HepG2 (cell line): ENCODE measurements around the gene CELF5. TPM values are rescaled to one million over a fixed set of nuclear protein-coding genes. Genes with fewer than 3 reads are reported as not detected.

ENCODE experiments used
- ATAC-seq: fragments of 200-7000 bp; cut with Tn5 transposase; 3 replicates; pipeline ENCODE4 v1.9.1; 2020; ENCODE audit warnings: mild to moderate bottlenecking, moderate library complexity
- BruUV-seq: library from RNA; stranded (reverse); fragments of 400-500 nt; replicated peaks from 2 replicates; lab custom pipeline; 2021; lab: Mats Ljungman, UMichigan
- CTCF ChIA-PET: fragments of 300-600 bp; formaldehyde crosslinking; extraction: SDS; loops from one replicate; lab custom pipeline; 2021; ENCODE audit warnings: low total read pairs, inconsistent platforms, low intra/inter-chr PET ratio; lab: Yijun Ruan, JAX
- POLR2A ChIA-PET: fragments of 350-600 bp; sonication (Branson Sonifier 250); formaldehyde crosslinking; loops from one replicate; lab custom pipeline; 2020; ENCODE audit warnings: antibody characterized with exemption, inconsistent platforms; lab: Yijun Ruan, JAX
- DNase-seq: peaks from one replicate; pipeline ENCODE4 v3.0.0-alpha.2; 2015; ENCODE audit warnings: low spot score
- FAIRE-seq: peaks from 3 replicates; lab custom pipeline; 2011; peaks lifted over from hg19 to GRCh38; lab: Jason Lieb, UNC
- H2AFZ ChIP-seq: one replicate; pipeline ENCODE4 v1.6.1; 2011; ENCODE audit warnings: low read length, inconsistent platforms
- H3K27ac ChIP-seq: fragments of 300-600 bp; 3 replicates; pipeline ENCODE4 v1.8.0; 2011; ENCODE audit warnings: mixed run types, mild to moderate bottlenecking, mixed read lengths, low read length, inconsistent platforms; ENCODE audit not compliant: insufficient read depth; ENCODE audit errors: extremely low read length
- H3K27me3 ChIP-seq, 2 experiments: fragments of 200-600 bp in 1 of 2; 2 replicates in 1 of 2; 3 replicates in 1 of 2; pipeline versions ENCODE4 v1.6.0 to v1.8.0; 2011; ENCODE audit warnings: low read length in 2 of 2, mild to moderate bottlenecking in 2 of 2, moderate library complexity in 2 of 2, inconsistent platforms in 1 of 2; ENCODE audit not compliant: insufficient read depth in 2 of 2, control insufficient read depth in 1 of 2
- H3K36me3 ChIP-seq, 2 experiments: fragments of 200-600 bp in 1 of 2; replicated peaks in 1 of 2; 2 replicates in 1 of 2; 3 replicates in 1 of 2; pipeline versions ENCODE4 v1.5.1 to v1.8.0; 2011; ENCODE audit warnings: low read length in 2 of 2, inconsistent platforms in 1 of 2; ENCODE audit not compliant: insufficient read depth in 2 of 2, control insufficient read depth in 1 of 2
- H3K4me1 ChIP-seq: 2 replicates; pipeline ENCODE4 v1.5.1; 2012; ENCODE audit warnings: low read length, inconsistent platforms; ENCODE audit not compliant: insufficient read depth
- H3K4me2 ChIP-seq: 2 replicates; pipeline ENCODE4 v1.6.0; 2011; ENCODE audit warnings: low read depth, low read length, inconsistent platforms
- H3K4me3 ChIP-seq, 3 experiments: fragments of 200-600 bp in 1 of 3; sonication (generic), shearing (Covaris generic) in 1 of 3; replicated peaks in 1 of 3; 2 replicates each; pipeline ENCODE4 v1.5.1; 2011 to 2016; ENCODE audit warnings: low read length in 3 of 3, inconsistent platforms in 2 of 3, low read depth in 2 of 3, mild to moderate bottlenecking in 2 of 3, control low read depth in 1 of 3, mixed read lengths in 1 of 3; ENCODE audit not compliant: insufficient read depth in 1 of 3
- H3K79me2 ChIP-seq: one replicate; pipeline ENCODE4 v1.6.1; 2011; ENCODE audit warnings: low read length, inconsistent platforms; ENCODE audit not compliant: insufficient read depth
- H3K9ac ChIP-seq: 2 replicates; pipeline ENCODE4 v1.6.0; 2011; ENCODE audit warnings: mild to moderate bottlenecking, low read depth, low read length, inconsistent platforms; ENCODE audit not compliant: insufficient read depth
- H3K9me3 ChIP-seq: 2 replicates; pipeline ENCODE4 v1.5.1; 2012; ENCODE audit warnings: mild to moderate bottlenecking, low read length
- H4K20me1 ChIP-seq: 2 replicates; pipeline ENCODE4 v1.6.0; 2011; ENCODE audit warnings: inconsistent platforms, mild to moderate bottlenecking, low read length, moderate library complexity; ENCODE audit not compliant: insufficient read depth
- BRCA1 ChIP-seq: sonication (generic); formaldehyde crosslinking; IDR thresholded peaks from 2 replicates; pipeline ENCODE4 v1.4.0; 2020; ENCODE audit warnings: missing genetic modification reagents
- CBFB ChIP-seq: sonication (generic); formaldehyde crosslinking; IDR thresholded peaks from 2 replicates; pipeline ENCODE4 v1.4.0; 2020; ENCODE audit warnings: missing genetic modification reagents
- FOXP1 ChIP-seq, 2 experiments: fragments of 450-650 bp in 1 of 2; IDR thresholded peaks; 2 replicates each; pipeline ENCODE4 v1.6.1; 2017 to 2018; ENCODE audit warnings: antibody characterized with exemption in 1 of 2
- ISL2 ChIP-seq: sonication (generic); formaldehyde crosslinking; IDR thresholded peaks from 2 replicates; pipeline ENCODE4 v1.5.0; 2020; ENCODE audit warnings: missing genetic modification reagents
- KAT8 ChIP-seq: IDR thresholded peaks from 2 replicates; pipeline ENCODE4 v1.6.1; 2016; ENCODE audit warnings: missing genetic modification reagents, missing compliant biosample characterization
- NCOR1 ChIP-seq: fragments of 200-600 bp; sonication (generic); IDR thresholded peaks from 2 replicates; pipeline ENCODE4 v1.7.0; 2017; ENCODE audit warnings: antibody characterized with exemption, low read length, borderline replicate concordance
- ZMAT3 ChIP-seq: sonication (generic); formaldehyde crosslinking; conservative IDR thresholded peaks from 2 replicates; pipeline ENCODE4 v1.7.0; 2021; ENCODE audit warnings: missing genetic modification reagents
- ZNF225 ChIP-seq: sonication (generic); formaldehyde crosslinking; IDR thresholded peaks from 2 replicates; pipeline ENCODE4 v1.4.0; 2020; ENCODE audit warnings: mild to moderate bottlenecking, missing genetic modification reagents
- ZNF235 ChIP-seq: sonication (generic); formaldehyde crosslinking; IDR thresholded peaks from 2 replicates; pipeline ENCODE4 v1.8.1; 2023; ENCODE audit warnings: mild to moderate bottlenecking, missing genetic modification reagents, borderline replicate concordance
- ZNF280D ChIP-seq: sonication (generic); formaldehyde crosslinking; IDR thresholded peaks from 2 replicates; pipeline ENCODE4 v1.5.1; 2020; ENCODE audit warnings: mild to moderate bottlenecking, missing genetic modification reagents
- ZNF335 ChIP-seq: sonication (generic); formaldehyde crosslinking; IDR thresholded peaks from 2 replicates; pipeline ENCODE4 v1.4.0; 2020; ENCODE audit warnings: missing genetic modification reagents
- ZNF773 ChIP-seq: sonication (generic); formaldehyde crosslinking; IDR thresholded peaks from 2 replicates; pipeline ENCODE4 v1.4.0; 2020; ENCODE audit warnings: missing genetic modification reagents, borderline replicate concordance
- ZNF776 ChIP-seq: sonication (generic); formaldehyde crosslinking; IDR thresholded peaks from 2 replicates; pipeline ENCODE4 v1.4.0; 2020; ENCODE audit warnings: mild to moderate bottlenecking, missing genetic modification reagents
- WGBS: methylation state at CpG from one replicate; pipeline ENCODE4 v1.1.6; 2017; ENCODE audit warnings: low lambda C conversion rate; 5-methylcytosine and 5-hydroxymethylcytosine counted together
- in situ Hi-C: cut with HindIII; loops from 2 replicates; pipeline ENCODE4 v1.10.0; 2017; ENCODE audit warnings: low pct_unique_long_range_greater_than_20kb; ENCODE audit not compliant: extremely low pct_ligation_motif_present
- intact Hi-C: fragments of 100-400 bp; cut with micrococcal nuclease; formaldehyde crosslinking; loops from one replicate; pipeline ENCODE4 v1.10.0; 2022; ENCODE audit not compliant: unreplicated experiment
- polyA plus RNA-seq, 8 experiments: library from polyadenylated mRNA; depleted of rRNA in 3 of 8; stranded (reverse) in 7 of 8; unstranded in 1 of 8; fragments of >200 nt; fragmentation: Illumina TruSeq in 4 of 8; extraction: Trizol in 4 of 8; gene quantifications; 2 replicates each; pipeline versions ENCODE4 v1.2.1 to v1.2.3, GENCODE V29; 2011 to 2016; ENCODE audit warnings: low read depth in 4 of 8, missing spikeins in 1 of 8, mixed read lengths in 1 of 8; ENCODE audit not compliant: insufficient read depth in 1 of 8
- total RNA-seq, 5 experiments: library from RNA; depleted of rRNA; stranded (reverse); fragments of >200 nt; fragmentation: Illumina TruSeq; extraction: Trizol; gene quantifications; 2 replicates each; pipeline ENCODE4 v1.2.3, GENCODE V29; 2016; ENCODE audit warnings: low read depth in 1 of 5
- TF ChIP-seq, protein P1 (sequence below): sonication (generic); formaldehyde crosslinking; IDR thresholded peaks from 2 replicates; pipeline ENCODE4 v1.8.0; 2023; ENCODE audit warnings: mild to moderate bottlenecking, missing genetic modification reagents
- TF ChIP-seq, protein P2 (sequence below): sonication (generic); formaldehyde crosslinking; IDR thresholded peaks from 2 replicates; pipeline ENCODE4 v1.9.0; 2021; ENCODE audit warnings: missing genetic modification reagents, mild to moderate bottlenecking, borderline replicate concordance
- TF ChIP-seq, protein P3 (sequence below): sonication (generic); formaldehyde crosslinking; IDR thresholded peaks from 2 replicates; pipeline ENCODE4 v1.5.0; 2020; ENCODE audit warnings: mild to moderate bottlenecking, missing genetic modification reagents

CELF5 gene
- total and polyA plus RNA-seq, 2 of the 13 experiments (the other 11 are each of a cell fraction or from before 2014, with no cell fraction given): 0.31 to 0.84 TPM

DNA sequence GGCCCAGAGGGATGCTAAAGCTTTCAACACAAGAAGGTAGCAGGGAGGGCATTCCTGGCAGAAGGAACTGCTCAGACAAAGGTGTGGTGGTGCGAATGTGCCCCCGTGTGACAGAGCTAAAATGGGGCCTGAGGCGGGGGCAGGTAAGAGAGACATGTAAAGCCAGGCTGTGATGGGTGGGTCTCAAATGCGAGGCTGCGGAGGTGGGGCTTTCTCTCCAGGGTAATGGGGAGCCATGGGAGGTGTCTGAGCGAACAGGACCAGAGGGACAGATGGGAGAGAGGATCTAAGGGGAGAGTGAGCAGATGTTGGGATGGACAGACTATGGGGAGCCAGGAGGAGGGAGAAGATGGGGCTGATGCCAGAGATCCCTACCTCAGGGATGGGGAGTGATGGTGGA is 97.2 kb downstream of the CELF5 start:
- no peak for FAIRE-seq
- no peak overlapping the region for H3K4me2 ChIP-seq
- H3K27me3 ChIP-seq: peaks cover 0 to 14% of the 10 kb centered on the region in 2 experiments; a peak in 2 of 5 replicates
- H3K4me1 ChIP-seq: no peaks in the 10 kb centered on the region
- H3K27ac ChIP-seq: no peak overlapping the region
- no peak for ATAC-seq
- 29% methylated on average over 6 of the region's 6 CpGs for WGBS
- H3K79me2 ChIP-seq: no peaks in the 10 kb centered on the region
- no TSS peak for BruUV-seq
- no peaks in the 10 kb centered on the region for H3K36me3 ChIP-seq
- ChIA-PET CTCF (no interaction called here), POLR2A (no interaction called here)
- no peaks in the 10 kb centered on the region for H3K9me3 ChIP-seq
- H3K4me3 ChIP-seq: no peak overlapping the region
- in situ Hi-C loops: loop anchor here (5.0 kb wide), 1 partner anchor 151 kb away; no protein-coding TSS in a partner anchor
- intact Hi-C loops: no loop called here
- no peaks in the 10 kb centered on the region for H4K20me1 ChIP-seq
- H2AFZ ChIP-seq: no peak overlapping the region
- no peak overlapping the region for H3K9ac ChIP-seq
- DNase-seq: no peak
- TF ChIP-seq ZNF280D (CRISPR knock-in tag) (no peak), ZNF335 (no peak), BRCA1 (CRISPR knock-in tag) (no peak), NCOR1 (no peak), CBFB (no peak), KAT8 (no peak), ZNF776 (CRISPR knock-in tag) (no peak), FOXP1 (IDR thresholded peaks at IDR 0.05) (no peak), FOXP1 (CRISPR knock-in tag; IDR thresholded peaks at IDR 0.05) (no peak), ZNF225 (CRISPR knock-in tag) (no peak), ZNF235 (CRISPR knock-in tag) (no peak), ZMAT3 (CRISPR knock-in tag) (no peak), ZNF773 (CRISPR knock-in tag) (no peak), ISL2 (no peak)
- TF ChIP-seq, protein P1, sequence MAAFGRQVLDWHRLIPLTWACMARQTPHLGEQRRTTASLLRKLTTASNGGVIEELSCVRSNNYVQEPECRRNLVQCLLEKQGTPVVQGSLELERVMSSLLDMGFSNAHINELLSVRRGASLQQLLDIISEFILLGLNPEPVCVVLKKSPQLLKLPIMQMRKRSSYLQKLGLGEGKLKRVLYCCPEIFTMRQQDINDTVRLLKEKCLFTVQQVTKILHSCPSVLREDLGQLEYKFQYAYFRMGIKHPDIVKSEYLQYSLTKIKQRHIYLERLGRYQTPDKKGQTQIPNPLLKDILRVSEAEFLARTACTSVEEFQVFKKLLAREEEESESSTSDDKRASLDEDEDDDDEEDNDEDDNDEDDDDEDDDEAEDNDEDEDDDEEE (CRISPR knock-in tag): no peak
- TF ChIP-seq, protein P2, sequence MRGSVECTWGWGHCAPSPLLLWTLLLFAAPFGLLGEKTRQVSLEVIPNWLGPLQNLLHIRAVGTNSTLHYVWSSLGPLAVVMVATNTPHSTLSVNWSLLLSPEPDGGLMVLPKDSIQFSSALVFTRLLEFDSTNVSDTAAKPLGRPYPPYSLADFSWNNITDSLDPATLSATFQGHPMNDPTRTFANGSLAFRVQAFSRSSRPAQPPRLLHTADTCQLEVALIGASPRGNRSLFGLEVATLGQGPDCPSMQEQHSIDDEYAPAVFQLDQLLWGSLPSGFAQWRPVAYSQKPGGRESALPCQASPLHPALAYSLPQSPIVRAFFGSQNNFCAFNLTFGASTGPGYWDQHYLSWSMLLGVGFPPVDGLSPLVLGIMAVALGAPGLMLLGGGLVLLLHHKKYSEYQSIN (CRISPR knock-in tag): no peak
- TF ChIP-seq, protein P3, sequence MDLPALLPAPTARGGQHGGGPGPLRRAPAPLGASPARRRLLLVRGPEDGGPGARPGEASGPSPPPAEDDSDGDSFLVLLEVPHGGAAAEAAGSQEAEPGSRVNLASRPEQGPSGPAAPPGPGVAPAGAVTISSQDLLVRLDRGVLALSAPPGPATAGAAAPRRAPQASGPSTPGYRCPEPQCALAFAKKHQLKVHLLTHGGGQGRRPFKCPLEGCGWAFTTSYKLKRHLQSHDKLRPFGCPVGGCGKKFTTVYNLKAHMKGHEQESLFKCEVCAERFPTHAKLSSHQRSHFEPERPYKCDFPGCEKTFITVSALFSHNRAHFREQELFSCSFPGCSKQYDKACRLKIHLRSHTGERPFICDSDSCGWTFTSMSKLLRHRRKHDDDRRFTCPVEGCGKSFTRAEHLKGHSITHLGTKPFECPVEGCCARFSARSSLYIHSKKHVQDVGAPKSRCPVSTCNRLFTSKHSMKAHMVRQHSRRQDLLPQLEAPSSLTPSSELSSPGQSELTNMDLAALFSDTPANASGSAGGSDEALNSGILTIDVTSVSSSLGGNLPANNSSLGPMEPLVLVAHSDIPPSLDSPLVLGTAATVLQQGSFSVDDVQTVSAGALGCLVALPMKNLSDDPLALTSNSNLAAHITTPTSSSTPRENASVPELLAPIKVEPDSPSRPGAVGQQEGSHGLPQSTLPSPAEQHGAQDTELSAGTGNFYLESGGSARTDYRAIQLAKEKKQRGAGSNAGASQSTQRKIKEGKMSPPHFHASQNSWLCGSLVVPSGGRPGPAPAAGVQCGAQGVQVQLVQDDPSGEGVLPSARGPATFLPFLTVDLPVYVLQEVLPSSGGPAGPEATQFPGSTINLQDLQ (CRISPR knock-in tag): no peak
